Esophagus muscularis mucosa (tissue), 4 donors: ENCODE results near the gene STK10. TPM values are rescaled to one million over a fixed set of nuclear protein-coding genes. Genes with fewer than 3 reads are reported as not detected.

ENCODE experiments used
- DNase-seq: peaks from one replicate; pipeline ENCODE4 v3.0.0-alpha.2; 2017; ENCODE audit errors: extremely low spot score
- H3K27ac ChIP-seq, 4 donors: fragments of 200-600 bp; sonication (generic); replicated peaks in 1 of 4; 1 replicate in 3 of 4; 2 replicates in 1 of 4; pipeline ENCODE4 v1.5.1; 2016 to 2019; ENCODE audit warnings: mild to moderate bottlenecking in 1 of 4
- H3K27me3 ChIP-seq, 4 donors: fragments of 200-600 bp; sonication (generic); one replicate each; pipeline versions ENCODE4 v1.5.1 to v1.6.0; 2016 to 2019
- H3K36me3 ChIP-seq, 4 donors: fragments of 200-600 bp; sonication (generic); one replicate each; pipeline ENCODE4 v1.5.1; 2016 to 2019
- H3K4me1 ChIP-seq, 4 donors: fragments of 200-600 bp; sonication (generic); one replicate each; pipeline ENCODE4 v1.5.1; 2016 to 2019
- H3K4me3 ChIP-seq, 4 donors: fragments of 200-600 bp; sonication (generic); 1 replicate in 2 of 4; 2 replicates in 2 of 4; pipeline ENCODE4 v1.5.1; 2016 to 2019; ENCODE audit warnings: mild to moderate bottlenecking in 4 of 4, moderate library complexity in 1 of 4
- H3K9me3 ChIP-seq, 4 donors: fragments of 200-600 bp; sonication (generic); 1 replicate in 3 of 4; 2 replicates in 1 of 4; pipeline ENCODE4 v1.5.1; 2016 to 2019
- EP300 ChIP-seq: sonication (generic); formaldehyde crosslinking; IDR thresholded peaks from one replicate; pipeline ENCODE4 v1.6.1; 2017; ENCODE audit warnings: antibody characterized with exemption
- POLR2A ChIP-seq: fragments of 450-650 bp; IDR thresholded peaks from one replicate; pipeline ENCODE4 v1.6.1; 2017; ENCODE audit warnings: antibody characterized with exemption, moderate library complexity, mild to moderate bottlenecking, low read depth
- POLR2AphosphoS5 ChIP-seq, 2 donors: sonication (generic); formaldehyde crosslinking; IDR thresholded peaks; one replicate each; pipeline ENCODE4 v1.6.1; 2017; ENCODE audit warnings: antibody characterized with exemption in 2 of 2
- WGBS: methylation state at CpG from one replicate; pipeline ENCODE4 v1.1.5; 2018; 5-methylcytosine and 5-hydroxymethylcytosine counted together
- intact Hi-C: fragments of 100-400 bp; cut with DNase I; formaldehyde crosslinking; loops from one replicate; pipeline ENCODE4 v1.15.1; 2023
- total RNA-seq, 4 donors: library from RNA; depleted of rRNA; stranded (reverse); fragments of >200 nt; gene quantifications; one replicate each; pipeline versions ENCODE4 v1.1.0 to v1.2.1, GENCODE V29; 2016
- TF ChIP-seq, protein P1 (sequence below), 3 experiments: fragments of 200-600 bp in 2 of 3; fragments of 450-650 bp in 1 of 3; sonication (generic) in 2 of 3; IDR thresholded peaks; one replicate each; pipeline ENCODE4 v1.5.1; 2017 to 2019; ENCODE audit warnings: antibody characterized with exemption in 3 of 3, mild to moderate bottlenecking in 2 of 3, moderate library complexity in 1 of 3

Gene STK10
- total RNA-seq, 4 donors from 2014 or later = 18.8 to 21.8 (median 19.4) TPM

DNA sequence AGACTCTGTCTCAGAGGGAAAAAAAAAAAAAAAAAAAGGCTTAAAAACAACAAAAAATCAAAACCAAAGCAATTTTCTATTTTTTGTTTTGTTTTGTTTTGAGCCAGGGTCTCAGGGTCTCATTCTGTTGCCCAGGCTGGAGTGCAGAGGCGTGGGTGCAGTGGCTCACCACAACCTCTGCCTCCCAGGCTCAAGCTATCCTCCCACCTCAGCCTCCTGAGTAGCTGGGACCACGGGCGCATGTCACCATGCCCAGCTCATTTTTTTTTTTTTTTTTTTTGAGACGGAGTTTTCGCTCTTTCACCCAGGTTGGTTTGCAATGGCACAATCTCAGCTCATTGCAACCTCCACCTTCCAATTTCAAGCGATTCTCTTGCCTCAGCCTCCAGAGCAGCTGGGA, 5.7 kb downstream of the STK10 start:
- intact Hi-C loops = no loop called here
- Histone ChIP-seq H3K27ac (no peak overlapping the region), H3K4me1 (peaks cover 43 to 72% (median 58%) of the 10 kb centered on the region in 4 donors), H3K4me3 (no peak overlapping the region), H3K36me3 (peaks cover 0 to 5% (median 0%) of the 10 kb centered on the region in 4 donors), H3K9me3 (no peaks in the 10 kb centered on the region), H3K27me3 (no peaks in the 10 kb centered on the region)
- 92% methylated on average over 6 of the region's 6 CpGs for WGBS
- no peak for DNase-seq
- TF ChIP-seq POLR2A (no peak), EP300 (no peak), POLR2AphosphoS5 (IDR thresholded peaks at IDR 0.05) (no peak)
- TF ChIP-seq, protein P1, sequence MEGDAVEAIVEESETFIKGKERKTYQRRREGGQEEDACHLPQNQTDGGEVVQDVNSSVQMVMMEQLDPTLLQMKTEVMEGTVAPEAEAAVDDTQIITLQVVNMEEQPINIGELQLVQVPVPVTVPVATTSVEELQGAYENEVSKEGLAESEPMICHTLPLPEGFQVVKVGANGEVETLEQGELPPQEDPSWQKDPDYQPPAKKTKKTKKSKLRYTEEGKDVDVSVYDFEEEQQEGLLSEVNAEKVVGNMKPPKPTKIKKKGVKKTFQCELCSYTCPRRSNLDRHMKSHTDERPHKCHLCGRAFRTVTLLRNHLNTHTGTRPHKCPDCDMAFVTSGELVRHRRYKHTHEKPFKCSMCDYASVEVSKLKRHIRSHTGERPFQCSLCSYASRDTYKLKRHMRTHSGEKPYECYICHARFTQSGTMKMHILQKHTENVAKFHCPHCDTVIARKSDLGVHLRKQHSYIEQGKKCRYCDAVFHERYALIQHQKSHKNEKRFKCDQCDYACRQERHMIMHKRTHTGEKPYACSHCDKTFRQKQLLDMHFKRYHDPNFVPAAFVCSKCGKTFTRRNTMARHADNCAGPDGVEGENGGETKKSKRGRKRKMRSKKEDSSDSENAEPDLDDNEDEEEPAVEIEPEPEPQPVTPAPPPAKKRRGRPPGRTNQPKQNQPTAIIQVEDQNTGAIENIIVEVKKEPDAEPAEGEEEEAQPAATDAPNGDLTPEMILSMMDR (IDR thresholded peaks at IDR 0.05) = no peak

DNA sequence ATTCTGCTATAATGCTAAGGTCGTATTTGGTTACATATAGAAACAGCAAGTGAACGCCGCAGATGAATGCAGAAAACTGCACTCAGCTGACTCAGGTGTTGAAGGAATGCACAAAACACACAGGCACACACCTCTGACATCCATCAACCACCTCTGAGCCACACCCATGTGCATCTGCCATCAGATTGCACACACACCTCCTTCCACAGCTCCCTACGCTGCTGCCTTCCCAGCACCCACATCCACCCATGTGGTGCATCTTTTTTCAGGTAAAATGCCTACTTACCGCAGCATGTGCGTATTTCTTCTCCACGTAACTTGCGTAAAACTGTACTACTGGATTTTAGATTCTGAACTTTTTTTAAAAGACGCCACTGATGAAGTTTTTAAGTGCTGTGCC, 7.1 kb downstream of the STK10 start:
- no peak for DNase-seq
- Histone ChIP-seq H3K36me3 (peaks cover 0 to 5% (median 0%) of the 10 kb centered on the region in 4 donors), H3K27ac (no peak overlapping the region), H3K9me3 (no peaks in the 10 kb centered on the region), H3K4me3 (no peak overlapping the region), H3K27me3 (no peaks in the 10 kb centered on the region), H3K4me1 (peaks cover 34 to 64% (median 49%) of the 10 kb centered on the region in 4 donors)
- intact Hi-C loops = no loop called here
- TF ChIP-seq, protein P1 (IDR thresholded peaks at IDR 0.05) = no peak
- TF ChIP-seq POLR2A (no peak), POLR2AphosphoS5 (IDR thresholded peaks at IDR 0.05) (no peak), EP300 (no peak)
- 96% methylated on average over 9 of the region's 9 CpGs for WGBS

DNA sequence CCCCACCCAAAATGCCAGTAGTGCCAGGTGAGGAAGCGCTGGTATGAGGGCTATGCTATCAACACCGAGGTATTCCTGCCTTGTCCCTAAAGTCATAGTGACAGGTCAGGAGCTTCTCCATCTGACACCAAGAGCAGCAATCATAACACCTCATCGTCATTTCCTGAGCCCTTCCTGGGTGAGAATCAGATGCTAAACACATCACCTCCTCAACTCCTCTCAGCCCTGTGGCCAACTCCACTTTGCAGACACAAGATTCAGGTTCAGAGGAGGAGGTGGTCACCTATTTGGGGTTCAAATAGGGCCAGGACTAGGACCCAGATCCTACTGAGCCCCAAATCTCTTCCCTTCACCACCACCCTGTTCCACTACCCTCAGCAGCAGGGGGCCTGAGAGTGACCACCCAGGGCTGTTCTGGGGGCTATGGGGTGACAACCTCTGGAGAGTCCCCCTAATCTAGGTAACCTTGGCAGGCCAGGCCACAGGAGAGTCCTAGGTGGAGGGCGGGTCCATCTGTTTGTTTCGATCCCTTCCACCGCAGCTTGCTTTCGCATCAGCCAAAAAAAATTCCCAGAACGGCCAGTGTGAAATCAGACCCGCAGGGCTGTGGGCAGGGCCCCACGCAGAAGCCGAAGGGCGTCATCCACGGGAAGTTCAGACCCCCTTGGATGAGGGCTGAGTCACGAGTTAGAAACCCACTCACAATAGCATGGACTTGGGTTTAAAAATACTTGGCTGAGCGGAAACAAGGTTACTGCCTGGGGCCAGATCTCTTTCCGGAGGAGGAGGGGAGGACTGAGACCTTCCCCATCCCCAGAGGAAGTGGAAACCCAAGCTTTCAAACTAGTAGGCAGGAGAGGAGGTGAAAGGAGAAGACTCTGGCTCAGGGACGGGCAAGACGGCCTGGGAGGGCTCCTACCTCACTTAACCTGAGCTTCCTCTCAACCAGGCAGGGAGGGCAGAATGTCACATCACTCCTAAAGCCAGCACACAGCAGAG, 8.7 kb downstream of the STK10 start:
- Histone ChIP-seq H3K27ac (peak overlapping the region; percentile 33 to 73 (median 54)), H3K4me1 (peaks cover 40 to 65% (median 52%) of the 10 kb centered on the region in 4 donors), H3K4me3 (peak overlapping the region in 2 of 4 donors; percentile 7 to 25), H3K27me3 (no peaks in the 10 kb centered on the region), H3K36me3 (peaks cover 0 to 5% (median 0%) of the 10 kb centered on the region in 4 donors), H3K9me3 (no peaks in the 10 kb centered on the region)
- intact Hi-C loops = no loop called here
- 53% methylated on average over 5 of the region's 18 CpGs for WGBS
- no peak for DNase-seq
- TF ChIP-seq POLR2AphosphoS5 (IDR thresholded peaks at IDR 0.05) (peak in 1 of 2 donors; percentile 30), POLR2A (no peak)

DNA sequence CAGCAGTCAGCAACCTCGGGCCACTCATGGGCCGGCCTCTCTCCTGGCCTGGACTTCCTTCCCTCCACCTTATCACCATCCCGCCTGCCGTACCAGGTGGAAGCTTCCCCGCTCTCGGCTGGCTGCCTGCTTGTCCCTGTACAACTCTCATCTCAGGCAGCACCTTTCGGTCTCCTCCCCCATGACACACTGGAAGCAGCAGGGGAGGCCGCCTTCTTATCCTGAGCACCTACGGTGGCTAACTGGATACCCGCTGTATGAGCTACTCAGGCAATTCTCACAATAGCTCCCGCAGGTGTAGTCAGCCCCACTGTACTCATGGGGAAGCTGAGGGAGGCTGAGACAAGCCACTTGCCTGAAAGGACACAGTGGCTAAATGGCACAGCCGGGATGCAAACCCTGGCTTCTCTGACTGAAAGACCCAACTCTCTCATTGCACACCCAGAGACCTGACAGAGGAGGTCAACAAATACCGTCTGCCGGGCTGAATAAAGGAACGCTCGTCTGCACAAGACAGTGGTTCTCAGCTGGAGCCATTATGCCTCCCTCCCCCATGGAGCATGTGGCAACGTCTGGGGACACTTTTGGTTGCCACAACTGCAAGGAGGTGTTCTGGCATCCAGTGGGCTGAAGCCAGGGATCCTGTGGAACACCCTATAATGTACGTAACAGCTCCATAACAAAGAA, 9.6 kb downstream of the STK10 start:
- no peaks in the 10 kb centered on the region for H3K9me3 ChIP-seq
- 76% methylated on average over 14 of the region's 18 CpGs for WGBS
- H3K27ac ChIP-seq = peak overlapping the region in 3 of 4 donors; percentile 47 to 73 (median 61)
- H3K4me1 ChIP-seq = peaks cover 43 to 65% (median 56%) of the 10 kb centered on the region in 4 donors
- intact Hi-C loops = no loop called here
- TF ChIP-seq EP300 = no peak
- TF ChIP-seq POLR2A = no peak
- TF ChIP-seq POLR2AphosphoS5 (IDR thresholded peaks at IDR 0.05) = no peak
- TF ChIP-seq, protein P1 (IDR thresholded peaks at IDR 0.05) = no peak
- no peak for DNase-seq
- no peaks in the 10 kb centered on the region for H3K27me3 ChIP-seq
- peaks cover 0 to 5% (median 0%) of the 10 kb centered on the region in 4 donors for H3K36me3 ChIP-seq
- no peak overlapping the region for H3K4me3 ChIP-seq

DNA sequence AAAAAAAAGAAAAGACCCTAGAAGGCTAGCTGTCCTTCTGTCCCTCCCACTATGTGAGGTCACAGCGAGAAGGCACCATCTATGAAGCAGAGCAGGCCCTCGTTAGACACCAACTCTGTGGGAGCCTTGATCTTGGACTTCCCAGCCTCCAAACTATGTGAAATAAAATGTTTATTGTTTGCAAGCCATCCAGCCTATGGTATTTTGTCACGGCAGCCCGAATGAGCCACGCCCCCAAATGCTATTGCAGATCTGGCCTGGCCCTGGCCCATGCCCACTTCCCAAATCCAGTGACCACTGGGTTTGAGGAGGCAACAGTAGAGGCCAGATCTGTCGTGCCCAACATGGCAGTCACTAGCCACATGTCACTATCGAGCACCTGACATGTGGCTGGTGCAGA, 10.8 kb downstream of the STK10 start:
- peaks cover 49 to 72% (median 62%) of the 10 kb centered on the region in 4 donors for H3K4me1 ChIP-seq
- 84% methylated on average over 7 of the region's 7 CpGs for WGBS
- H3K4me3 ChIP-seq = no peak overlapping the region
- H3K9me3 ChIP-seq = no peaks in the 10 kb centered on the region
- peaks cover 0 to 5% (median 0%) of the 10 kb centered on the region in 4 donors for H3K36me3 ChIP-seq
- DNase-seq = no peak
- H3K27ac ChIP-seq = no peak overlapping the region
- intact Hi-C loops = no loop called here
- H3K27me3 ChIP-seq = no peaks in the 10 kb centered on the region
- TF ChIP-seq, protein P1 (IDR thresholded peaks at IDR 0.05) = no peak
- no peak for TF ChIP-seq EP300
- TF ChIP-seq POLR2A = no peak
- no peak for TF ChIP-seq POLR2AphosphoS5 (IDR thresholded peaks at IDR 0.05)
